H54 (cell line): Measurements from ENCODE around the gene TCF7L1.
"Not testable (repeated sequence)": the region's sequence is repeated elsewhere in the genome, so short reads cannot be mapped to it uniquely, and the experiment has no call there.

Source experiments
- DNase-seq: peaks from one replicate; pipeline ENCODE4 v3.0.0; 2011; ENCODE audit warnings: low spot score, mixed read lengths; ENCODE audit not compliant: insufficient read length
- FAIRE-seq: peaks from 3 replicates; lab custom pipeline; 2011; peaks lifted over from hg19 to GRCh38; lab: Jason Lieb, UNC
- POLR2A ChIP-seq: IDR thresholded peaks from 2 replicates; pipeline ENCODE4 v1.6.1; 2011; ENCODE audit warnings: low read depth, mild to moderate bottlenecking, low read length

The TCF7L1 gene

DNA sequence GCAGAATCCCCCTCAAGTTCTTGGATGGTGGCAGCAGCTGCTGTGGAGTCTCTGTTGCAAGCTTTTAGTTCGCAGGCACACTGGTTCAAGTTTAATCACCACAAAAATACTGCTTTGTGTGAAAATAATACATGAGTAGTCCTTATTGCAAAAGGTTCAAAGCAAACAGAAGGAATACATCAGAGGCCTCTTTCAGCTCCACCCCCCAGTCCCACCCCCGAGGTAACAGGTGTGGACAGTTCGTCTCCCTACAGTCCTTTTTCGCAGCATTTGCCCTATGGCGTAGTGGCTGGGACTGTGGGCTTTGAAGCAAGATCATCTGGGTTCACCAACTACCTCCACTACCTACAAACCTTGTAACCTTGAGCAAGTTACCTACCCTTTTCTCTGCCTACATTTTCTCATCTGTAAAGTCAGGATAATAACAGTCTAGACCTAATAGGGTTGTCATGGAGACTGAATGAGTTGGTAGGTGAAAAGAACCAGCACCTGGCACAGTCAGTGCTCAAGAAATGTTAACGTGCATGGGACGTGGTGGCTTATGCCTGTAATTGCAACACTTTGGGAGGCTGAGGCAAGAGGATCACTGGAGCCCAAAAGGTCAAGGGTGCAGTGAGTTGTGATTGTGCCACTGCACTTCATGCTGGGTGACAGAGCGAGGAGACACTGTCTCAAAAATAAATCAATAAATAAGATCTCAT is 61.7 kb downstream of the TCF7L1 start:
- DNase-seq (no peak), FAIRE-seq (no peak)
- no peak for TF ChIP-seq POLR2A

DNA sequence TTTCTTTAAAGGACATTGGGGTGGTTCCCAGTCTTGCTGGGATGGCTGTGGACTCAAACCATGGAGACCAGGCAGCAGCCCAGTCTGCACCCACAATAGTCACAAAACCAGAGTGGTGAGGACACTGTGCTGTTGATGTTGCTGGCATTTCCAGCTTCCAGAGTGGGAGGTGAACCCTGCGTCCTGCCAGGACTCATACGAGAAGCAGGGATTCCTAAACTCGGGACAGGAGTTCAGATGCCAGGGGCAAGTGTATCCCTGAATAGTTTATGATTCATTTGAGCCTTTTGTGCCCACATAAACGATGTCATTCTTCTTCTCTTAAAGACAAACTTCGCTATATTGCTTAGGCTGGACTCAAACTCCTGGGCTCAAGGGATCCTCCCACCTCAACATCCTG is 62.8 kb downstream of the TCF7L1 start:
- FAIRE-seq (no peak), DNase-seq (no peak)
- TF ChIP-seq POLR2A, result no peak

DNA sequence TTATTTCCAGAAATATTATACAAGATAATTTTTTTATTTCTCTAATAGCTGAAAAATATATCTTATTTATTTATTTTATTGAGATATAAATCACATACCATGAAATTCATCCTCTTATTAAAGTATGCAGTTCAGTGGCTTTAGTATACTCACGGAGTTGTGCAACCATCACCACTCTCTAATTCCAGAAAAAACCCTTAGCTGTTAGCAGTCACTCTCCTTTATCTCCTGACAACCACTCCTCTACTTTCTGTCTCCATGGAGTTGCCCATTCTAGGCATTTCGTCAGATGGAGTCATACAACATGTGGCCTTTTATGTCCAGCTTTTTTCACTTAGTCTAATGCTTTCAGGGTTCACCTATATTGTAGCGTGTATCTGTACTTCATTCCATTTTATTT is 66.5 kb downstream of the TCF7L1 start:
- FAIRE-seq (no peak), DNase-seq (no peak)
- no peak for TF ChIP-seq POLR2A

DNA sequence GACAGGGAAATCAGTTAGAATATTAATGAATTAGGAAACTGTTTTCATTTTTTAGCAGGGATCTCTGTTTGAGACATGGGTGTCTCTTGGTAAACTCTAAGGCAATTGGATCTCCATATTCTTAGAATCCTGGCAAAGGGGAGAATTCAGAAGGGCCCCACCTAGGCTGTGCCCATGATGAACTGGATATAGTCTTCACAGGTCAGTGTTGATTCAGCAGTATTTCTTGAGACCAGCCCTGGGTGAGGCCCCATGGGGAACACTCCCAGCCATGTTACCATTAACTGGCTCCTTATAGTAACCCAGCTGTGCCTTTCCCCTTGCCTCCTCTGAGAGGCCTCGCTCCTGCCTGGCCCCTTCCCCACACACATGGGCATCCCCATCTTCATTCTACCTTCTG is 76.7 kb downstream of the TCF7L1 start:
- FAIRE-seq (no peak), DNase-seq (no peak)
- no peak for TF ChIP-seq POLR2A

DNA sequence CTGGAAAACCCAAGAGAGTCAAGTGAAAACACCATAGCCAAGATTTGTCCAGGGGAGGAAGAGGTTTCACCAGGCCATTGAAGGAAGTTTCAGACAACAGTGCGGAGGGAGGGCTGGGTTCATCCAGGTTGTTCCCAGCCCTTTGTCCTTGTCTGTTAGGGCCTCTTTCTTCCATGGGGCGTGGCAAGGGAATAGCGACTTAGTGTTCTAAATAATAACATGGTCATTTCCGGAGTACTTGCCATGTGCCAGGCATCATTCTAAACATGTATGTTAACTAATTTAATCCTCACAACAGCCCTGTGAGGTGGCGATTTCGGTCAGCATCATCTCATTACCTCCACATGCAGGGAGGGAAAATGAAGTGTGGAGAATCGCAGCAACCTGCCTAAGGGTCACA is 77.3 kb downstream of the TCF7L1 start:
- TF ChIP-seq POLR2A, result no peak
- FAIRE-seq (no peak), DNase-seq (no peak)

DNA sequence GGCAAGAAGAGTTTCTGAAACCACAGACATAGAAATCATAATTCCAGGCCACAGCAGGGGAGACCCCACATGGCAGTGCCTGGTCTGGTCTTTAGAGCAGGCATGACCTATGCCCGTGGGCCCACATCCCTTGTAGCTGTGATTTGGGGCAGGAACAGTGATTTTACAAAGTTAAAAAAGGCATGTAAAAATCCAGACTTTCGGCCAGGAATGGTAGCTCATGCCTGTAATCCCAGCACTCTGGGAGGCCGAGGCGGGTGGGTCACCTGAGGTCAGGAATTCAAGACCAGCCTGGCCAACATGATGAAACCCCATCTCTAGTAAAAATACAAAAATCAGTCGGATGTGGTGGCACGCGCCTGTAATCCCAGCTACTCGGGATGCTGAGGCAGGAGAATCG is 78.4 kb downstream of the TCF7L1 start:
- DNase-seq, FAIRE-seq: not testable (repeated sequence)

GRCh38 chr2:85212841-85213240 is 79.6 kb downstream of the TCF7L1 start:
- FAIRE-seq (no peak), DNase-seq (no peak)
- TF ChIP-seq POLR2A, result no peak

DNA sequence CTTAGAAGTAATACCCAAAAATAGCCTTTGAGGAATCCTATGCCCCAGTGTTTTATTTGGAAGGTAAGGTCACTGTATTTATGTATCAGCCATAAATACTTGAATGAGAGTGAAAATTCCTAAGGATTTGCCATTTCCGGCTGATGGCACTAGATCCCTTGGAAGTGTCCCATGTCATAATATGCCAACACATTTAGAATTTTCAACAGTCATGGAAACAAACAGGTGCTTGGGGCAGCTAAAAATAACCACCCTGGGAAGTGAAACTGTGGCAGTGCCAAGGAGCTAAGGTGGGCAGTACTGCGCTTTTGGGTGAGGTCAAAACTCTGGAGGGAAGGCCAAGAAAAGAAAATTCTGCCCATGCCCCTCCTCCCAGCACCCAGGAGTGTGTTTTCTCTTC is 80.2 kb downstream of the TCF7L1 start:
- no peak for TF ChIP-seq POLR2A
- DNase-seq (no peak), FAIRE-seq (no peak)

DNA sequence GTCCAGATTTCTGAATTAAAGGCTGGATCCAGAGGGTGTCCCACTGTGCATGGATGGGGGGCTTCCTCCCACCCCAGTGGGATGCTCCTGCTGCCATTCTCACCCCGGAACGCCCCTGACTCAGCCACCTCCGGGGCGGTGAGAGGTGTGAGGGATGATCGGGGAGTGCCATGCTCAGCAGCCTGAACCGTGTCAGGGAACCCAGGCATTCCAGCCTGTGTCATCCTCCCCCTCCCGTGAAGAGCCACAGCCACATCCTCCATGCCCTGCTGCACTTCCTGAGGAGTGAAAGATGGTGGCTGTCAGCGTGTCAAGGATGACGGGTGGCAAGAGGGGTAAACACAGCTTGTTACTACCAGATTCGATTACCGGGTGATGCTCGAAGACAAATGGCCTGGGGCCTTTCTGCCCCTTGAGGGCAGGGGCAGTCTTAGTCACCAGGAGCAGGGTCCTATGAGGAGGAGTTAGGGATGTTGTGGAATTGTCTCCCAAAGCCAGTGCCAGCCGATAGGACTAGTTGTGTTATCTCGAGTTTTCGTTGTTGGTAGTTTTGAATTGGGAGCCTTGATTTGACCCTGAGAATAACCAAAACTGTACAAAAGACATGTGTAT is 80.8 kb downstream of the TCF7L1 start:
- DNase-seq, result no peak
- TF ChIP-seq POLR2A, result no peak
- no peak for FAIRE-seq

GRCh38 chr2:85215081-85215447 is 81.9 kb downstream of the TCF7L1 start:
- DNase-seq (no peak), FAIRE-seq (no peak)
- TF ChIP-seq POLR2A, result no peak

- FAIRE-seq (no peak), DNase-seq (no peak)
- no peak for TF ChIP-seq POLR2A
Measured at GRCh38 chr2:85215448-85216401, 82.5 kb downstream of the TCF7L1 start.

- TF ChIP-seq POLR2A, result no peak
- FAIRE-seq, result no peak
- DNase-seq, result no peak
Measured at GRCh38 chr2:85216927-85217326, 83.7 kb downstream of the TCF7L1 start.

DNA sequence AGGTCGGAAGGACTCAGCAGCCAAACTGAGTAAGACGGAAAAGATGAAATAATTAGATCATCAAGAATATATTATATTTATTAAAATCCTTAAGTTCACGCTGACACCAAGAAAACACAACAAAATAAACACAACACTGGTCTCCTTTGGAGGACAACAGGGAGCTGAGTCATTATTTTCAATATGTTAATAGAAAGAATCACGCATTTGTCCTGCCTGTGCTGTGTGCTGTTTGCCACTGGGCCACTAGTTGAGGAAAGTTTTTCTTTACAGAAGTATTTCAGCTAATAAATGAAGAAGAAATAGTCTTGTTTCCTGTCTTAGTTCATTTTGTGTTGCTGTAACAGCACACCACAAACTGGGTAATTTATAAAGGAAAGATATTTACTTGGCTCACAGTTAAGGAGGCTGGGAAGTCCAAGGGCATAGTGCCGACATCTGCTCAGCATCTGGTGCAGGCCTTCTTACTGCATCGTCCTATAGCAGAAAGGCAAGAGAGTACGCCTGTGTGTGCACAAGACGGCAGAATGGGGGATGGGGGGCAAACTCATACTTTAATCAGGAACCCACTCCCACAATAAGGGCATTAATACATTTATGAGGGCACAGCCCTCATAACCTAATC is 88.0 kb downstream of the TCF7L1 start:
- DNase-seq (no peak), FAIRE-seq (no peak)
- no peak for TF ChIP-seq POLR2A

GRCh38 chr2:85222792-85223191 is 89.6 kb downstream of the TCF7L1 start:
- no peak for TF ChIP-seq POLR2A
- no peak for DNase-seq
- no peak for FAIRE-seq

DNA sequence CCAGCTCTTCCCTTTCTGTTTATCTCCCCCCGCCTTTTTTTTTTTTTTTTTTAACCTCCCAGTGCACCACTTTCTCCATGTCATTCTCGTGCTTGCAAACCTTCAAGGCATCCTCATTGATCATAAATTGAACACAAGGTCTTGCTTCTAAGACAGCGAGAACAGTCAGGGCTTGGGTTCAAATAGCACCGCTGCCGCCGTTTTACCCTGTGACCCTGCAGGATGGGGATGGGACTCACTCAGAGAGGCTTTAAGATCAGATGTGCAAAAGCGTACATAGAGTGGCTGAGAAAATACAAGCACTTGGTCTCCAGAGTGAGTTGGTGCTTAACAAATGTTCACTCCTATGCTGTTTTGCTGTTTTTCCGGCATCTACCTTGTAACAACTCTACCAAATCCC is 93.6 kb downstream of the TCF7L1 start:
- no peak for DNase-seq
- TF ChIP-seq POLR2A, result no peak
- FAIRE-seq, result no peak
